ENCODE results near the gene EIF6. TPM values are rescaled to one million over a fixed set of nuclear protein-coding genes. Genes with fewer than 3 reads are reported as not detected.

EIF6 gene
- polyA plus RNA-seq, 1 donor from 2014 or later: 143 TPM

GRCh38 chr20:35270021-35270902, 14.3 kb downstream of the EIF6 start:
- Histone ChIP-seq H3F3A (ENCODE audit: insufficient read depth, low read length, poor library complexity, severe bottlenecking) (no peaks in the 10 kb centered on the region), H3K9me3 (ENCODE audit: low read length) (no peaks in the 10 kb centered on the region), H3K36me3 (ENCODE audit: insufficient read depth, low read length) (no peaks in the 10 kb centered on the region), H3K4me3 (ENCODE audit: low read length) (no peak overlapping the region), H4K20me1 (ENCODE audit: insufficient read depth) (no peaks in the 10 kb centered on the region), H3K9ac (ENCODE audit: low read length) (no peak overlapping the region), H3K9me2 (ENCODE audit: insufficient read depth, low read length) (no peaks in the 10 kb centered on the region), H3K27ac (ENCODE audit: low read length) (no peak overlapping the region), H3K4me2 (ENCODE audit: low read length) (no peak overlapping the region), H2AFZ (ENCODE audit: low read depth, low read length) (no peak overlapping the region), H3K79me2 (replicated peaks; ENCODE audit: insufficient read depth, low read length) (no peaks in the 10 kb centered on the region), H3K27me3 (ENCODE audit: insufficient read depth, low read depth, low read length) (no peaks in the 10 kb centered on the region)
- TF ChIP-seq SMC3 (conservative IDR thresholded peaks at IDR 0.05; ENCODE audit: poor library complexity) (no peak), EZH2 (IDR thresholded peaks at IDR 0.05; ENCODE audit: borderline replicate concordance, insufficient read depth, low read length, poor library complexity, severe bottlenecking) (no peak)

- Histone ChIP-seq H3K4me2 (ENCODE audit: low read length) (no peak overlapping the region), H3K4me3 (ENCODE audit: low read length) (no peak overlapping the region), H3K36me3 (ENCODE audit: insufficient read depth, low read length) (no peaks in the 10 kb centered on the region)
These were observed 15.4 kb downstream of the EIF6 start for GRCh38 chr20:35269055-35269781.

More at GRCh38 chr20:35269055-35269781, 15.4 kb downstream of the EIF6 start:
- H3K79me2 ChIP-seq (replicated peaks; ENCODE audit: insufficient read depth, low read length): no peaks in the 10 kb centered on the region
- H3K9me2 ChIP-seq (ENCODE audit: insufficient read depth, low read length): no peaks in the 10 kb centered on the region
- H3K9ac ChIP-seq (ENCODE audit: low read length): no peak overlapping the region
- no peaks in the 10 kb centered on the region for H3F3A ChIP-seq (ENCODE audit: insufficient read depth, low read length, poor library complexity, severe bottlenecking)
- no peak overlapping the region for H3K27ac ChIP-seq (ENCODE audit: low read length)
- H3K9me3 ChIP-seq (ENCODE audit: low read length): no peaks in the 10 kb centered on the region
- TF ChIP-seq SMC3 (conservative IDR thresholded peaks at IDR 0.05; ENCODE audit: poor library complexity) (peak; percentile 81), POLR2AphosphoS5 (IDR thresholded peaks at IDR 0.05) (no peak), MXI1 (conservative IDR thresholded peaks at IDR 0.05; ENCODE audit: poor library complexity, severe bottlenecking) (no peak), EZH2 (IDR thresholded peaks at IDR 0.05; ENCODE audit: borderline replicate concordance, insufficient read depth, low read length, poor library complexity, severe bottlenecking) (no peak), REST (IDR thresholded peaks at IDR 0.05; ENCODE audit: borderline replicate concordance) (no peak), RAD21 (conservative IDR thresholded peaks at IDR 0.05) (peak; percentile 74), EP300 (conservative IDR thresholded peaks at IDR 0.05; ENCODE audit: poor library complexity, severe bottlenecking) (no peak), TAF1 (IDR thresholded peaks at IDR 0.05; ENCODE audit: low read depth) (no peak)
- TF ChIP-seq, protein P1, sequence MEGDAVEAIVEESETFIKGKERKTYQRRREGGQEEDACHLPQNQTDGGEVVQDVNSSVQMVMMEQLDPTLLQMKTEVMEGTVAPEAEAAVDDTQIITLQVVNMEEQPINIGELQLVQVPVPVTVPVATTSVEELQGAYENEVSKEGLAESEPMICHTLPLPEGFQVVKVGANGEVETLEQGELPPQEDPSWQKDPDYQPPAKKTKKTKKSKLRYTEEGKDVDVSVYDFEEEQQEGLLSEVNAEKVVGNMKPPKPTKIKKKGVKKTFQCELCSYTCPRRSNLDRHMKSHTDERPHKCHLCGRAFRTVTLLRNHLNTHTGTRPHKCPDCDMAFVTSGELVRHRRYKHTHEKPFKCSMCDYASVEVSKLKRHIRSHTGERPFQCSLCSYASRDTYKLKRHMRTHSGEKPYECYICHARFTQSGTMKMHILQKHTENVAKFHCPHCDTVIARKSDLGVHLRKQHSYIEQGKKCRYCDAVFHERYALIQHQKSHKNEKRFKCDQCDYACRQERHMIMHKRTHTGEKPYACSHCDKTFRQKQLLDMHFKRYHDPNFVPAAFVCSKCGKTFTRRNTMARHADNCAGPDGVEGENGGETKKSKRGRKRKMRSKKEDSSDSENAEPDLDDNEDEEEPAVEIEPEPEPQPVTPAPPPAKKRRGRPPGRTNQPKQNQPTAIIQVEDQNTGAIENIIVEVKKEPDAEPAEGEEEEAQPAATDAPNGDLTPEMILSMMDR (IDR thresholded peaks at IDR 0.05; ENCODE audit: poor library complexity, severe bottlenecking): peak; percentile 76
- H3K27me3 ChIP-seq (ENCODE audit: insufficient read depth, low read depth, low read length): no peaks in the 10 kb centered on the region
- H4K20me1 ChIP-seq (ENCODE audit: insufficient read depth): no peaks in the 10 kb centered on the region
- no peak overlapping the region for H2AFZ ChIP-seq (ENCODE audit: low read depth, low read length)

All from neural cell (in vitro differentiated cells).